Measurements from ENCODE around the gene BCAP31.
"Not testable (repeated sequence)": the region's sequence is repeated elsewhere in the genome, so short reads cannot be mapped to it uniquely, and the experiment has no call there.

The BCAP31 gene

GRCh38 chrX:153762626-153763173 lies 38.5 kb upstream of the BCAP31 start:
- DNase-seq (ENCODE audit: low spot score), result no peak

GRCh38 chrX:153761863-153762262 lies 37.7 kb upstream of the BCAP31 start:
- no peak for DNase-seq (ENCODE audit: low spot score)

- no peak for DNase-seq (ENCODE audit: low spot score)
Measured at GRCh38 chrX:153755136-153755535, 30.9 kb upstream of the BCAP31 start.

GRCh38 chrX:153750127-153750774 lies 26.1 kb upstream of the BCAP31 start:
- DNase-seq (ENCODE audit: low spot score), result no peak

- DNase-seq (ENCODE audit: low spot score), result not testable (repeated sequence)
Measured at GRCh38 chrX:153749017-153749416, 24.8 kb upstream of the BCAP31 start.

GRCh38 chrX:153746991-153747390 lies 22.8 kb upstream of the BCAP31 start:
- not testable (repeated sequence) for DNase-seq (ENCODE audit: low spot score)

- no peak for DNase-seq (ENCODE audit: low spot score)
Measured at GRCh38 chrX:153746359-153746758, 22.2 kb upstream of the BCAP31 start.

- DNase-seq (ENCODE audit: low spot score), result not testable (repeated sequence)
Measured at GRCh38 chrX:153745067-153745433, 20.9 kb upstream of the BCAP31 start.

GRCh38 chrX:153744210-153745066 lies 20.3 kb upstream of the BCAP31 start:
- DNase-seq (ENCODE audit: low spot score), result no peak

- DNase-seq (ENCODE audit: low spot score), result not testable (repeated sequence)
Measured at GRCh38 chrX:153743468-153744209, 19.5 kb upstream of the BCAP31 start.

- not testable (repeated sequence) for DNase-seq (ENCODE audit: low spot score)
Measured at GRCh38 chrX:153742796-153743467, 18.7 kb upstream of the BCAP31 start.

GRCh38 chrX:153742111-153742510 lies 17.9 kb upstream of the BCAP31 start:
- DNase-seq (ENCODE audit: low spot score), result not testable (repeated sequence)

GRCh38 chrX:153741446-153741845 lies 17.3 kb upstream of the BCAP31 start:
- no peak for DNase-seq (ENCODE audit: low spot score)

GRCh38 chrX:153740631-153741222 lies 16.5 kb upstream of the BCAP31 start:
- DNase-seq (ENCODE audit: low spot score), result no peak

- no peak for DNase-seq (ENCODE audit: low spot score)
Measured at GRCh38 chrX:153739754-153740486, 15.7 kb upstream of the BCAP31 start.

GRCh38 chrX:153738056-153738605 lies 13.9 kb upstream of the BCAP31 start:
- no peak for DNase-seq (ENCODE audit: low spot score)

GRCh38 chrX:153736871-153737441 lies 12.8 kb upstream of the BCAP31 start:
- no peak for DNase-seq (ENCODE audit: low spot score)

- DNase-seq (ENCODE audit: low spot score), result no peak
Measured at GRCh38 chrX:153736071-153736820, 12.1 kb upstream of the BCAP31 start.

- peak; percentile 49 for DNase-seq (ENCODE audit: low spot score)
Measured at GRCh38 chrX:153735274-153735673, 11.1 kb upstream of the BCAP31 start.

Measured in RKO (cell line).